BLaER1 (cell line): ENCODE results near the gene KRT80.

ENCODE experiments used
- H3K27ac ChIP-seq: shearing (Covaris generic); formaldehyde crosslinking; 2 replicates; pipeline ENCODE4 v1.8.1; 2022
- H3K27me3 ChIP-seq: shearing (Covaris generic); formaldehyde crosslinking; 2 replicates; pipeline ENCODE4 v1.8.1; 2022
- H3K36me3 ChIP-seq: shearing (Covaris generic); formaldehyde crosslinking; 2 replicates; pipeline ENCODE4 v1.8.1; 2022
- H3K4me1 ChIP-seq: shearing (Covaris generic); formaldehyde crosslinking; 2 replicates; pipeline ENCODE4 v1.8.1; 2022
- H3K4me2 ChIP-seq: shearing (Covaris generic); formaldehyde crosslinking; 2 replicates; pipeline ENCODE4 v1.8.1; 2022
- H3K4me3 ChIP-seq: shearing (Covaris generic); formaldehyde crosslinking; 2 replicates; pipeline ENCODE4 v1.8.1; 2022
- H3K9ac ChIP-seq: shearing (Covaris generic); formaldehyde crosslinking; 2 replicates; pipeline ENCODE4 v1.8.1; 2022
- H3K9me3 ChIP-seq: shearing (Covaris generic); formaldehyde crosslinking; 2 replicates; pipeline ENCODE4 v1.8.1; 2022
- H4K20me1 ChIP-seq: shearing (Covaris generic); formaldehyde crosslinking; 2 replicates; pipeline ENCODE4 v1.8.1; 2022
- Cebpa-rat ChIP-seq: shearing (Covaris generic); IDR thresholded peaks from 2 replicates; pipeline ENCODE4 v1.8.1; 2022

KRT80 gene

DNA sequence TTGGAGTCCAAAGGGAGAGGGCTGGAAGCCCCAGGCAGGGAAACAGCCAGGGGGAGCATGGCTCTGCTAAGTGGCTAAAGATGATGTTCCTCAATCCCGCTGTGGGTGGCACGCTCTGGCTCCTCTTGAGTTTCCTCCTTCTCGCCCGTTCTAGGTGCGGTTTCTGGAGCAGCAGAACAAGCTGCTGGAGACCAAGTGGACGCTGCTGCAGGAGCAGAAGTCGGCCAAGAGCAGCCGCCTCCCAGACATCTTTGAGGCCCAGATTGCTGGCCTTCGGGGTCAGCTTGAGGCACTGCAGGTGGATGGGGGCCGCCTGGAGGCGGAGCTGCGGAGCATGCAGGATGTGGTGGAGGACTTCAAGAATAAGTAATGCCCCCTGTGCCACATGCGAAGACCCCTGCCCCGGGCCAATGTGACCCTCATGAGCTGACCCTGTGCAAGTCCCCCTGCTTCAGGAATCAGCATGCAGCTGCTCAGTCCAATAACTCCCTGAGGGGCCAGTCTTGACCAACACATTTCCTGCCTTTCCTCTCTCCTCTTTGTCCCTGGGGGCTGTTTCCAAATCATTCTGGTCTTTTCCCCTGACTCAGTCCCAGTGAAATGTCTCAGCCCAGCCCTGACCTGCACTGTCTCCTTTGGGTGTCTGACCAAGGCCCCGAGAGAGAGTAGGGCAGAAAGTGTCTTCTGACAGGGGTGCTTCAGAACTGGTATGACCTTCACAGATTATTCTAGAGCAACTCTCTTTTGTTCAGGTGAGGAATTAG is 43.4 kb upstream of the KRT80 start:
- no peak for TF ChIP-seq Cebpa-rat
- peak overlapping the region; percentile 30; the same call in 1 of the 2 replicates for H3K27ac ChIP-seq
- no peaks in the 10 kb centered on the region for H4K20me1 ChIP-seq
- peak overlapping the region; percentile 19; the same call in 1 of the 2 replicates for H3K9ac ChIP-seq
- peaks cover 17% of the 10 kb centered on the region for H3K4me1 ChIP-seq
- H3K27me3 ChIP-seq = peaks cover 14% of the 10 kb centered on the region; the same call in 1 of the 2 replicates
- no peaks in the 10 kb centered on the region for H3K36me3 ChIP-seq
- H3K9me3 ChIP-seq = no peaks in the 10 kb centered on the region
- peak overlapping the region; percentile 64 for H3K4me2 ChIP-seq
- H3K4me3 ChIP-seq = no peak overlapping the region

DNA sequence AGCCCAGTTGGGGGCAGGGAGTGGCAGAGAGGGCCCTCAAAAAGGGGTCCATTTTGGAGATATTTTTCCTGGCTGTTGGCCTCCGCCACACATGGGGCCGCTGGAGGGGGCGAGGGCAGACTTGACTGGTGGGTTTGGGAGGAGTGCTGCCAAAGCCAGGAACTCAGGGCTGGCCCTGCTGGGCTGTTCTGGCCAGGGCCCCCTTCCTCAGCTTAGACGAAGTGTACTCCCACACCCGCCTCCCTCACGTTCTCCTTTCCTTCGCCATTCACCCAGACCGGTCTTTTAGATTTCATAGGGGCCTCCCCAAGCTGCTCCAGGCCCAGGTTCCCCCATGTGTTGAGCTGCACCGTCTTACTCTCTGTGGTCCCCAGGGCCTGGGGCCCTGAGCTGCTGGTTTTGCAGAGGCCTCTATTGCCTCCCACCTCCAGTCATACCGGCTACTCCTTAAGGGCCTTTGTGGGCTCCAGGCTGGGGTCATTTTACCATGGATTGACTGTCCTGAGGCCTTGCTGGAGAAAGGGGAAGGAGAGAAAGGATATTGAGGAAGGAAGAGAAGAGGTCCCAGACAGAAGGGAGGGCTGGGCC is 42.5 kb upstream of the KRT80 start:
- Histone ChIP-seq H4K20me1 (no peaks in the 10 kb centered on the region), H3K9ac (no peak overlapping the region), H3K4me2 (0 out of 2 replicates have a peak overlapping the region, but pooled peaks have one; percentile 14), H3K27me3 (peaks cover 14% of the 10 kb centered on the region; the same call in 1 of the 2 replicates), H3K4me1 (peaks cover 17% of the 10 kb centered on the region), H3K27ac (no peak overlapping the region), H3K36me3 (no peaks in the 10 kb centered on the region), H3K9me3 (no peaks in the 10 kb centered on the region), H3K4me3 (no peak overlapping the region)
- no peak for TF ChIP-seq Cebpa-rat

DNA sequence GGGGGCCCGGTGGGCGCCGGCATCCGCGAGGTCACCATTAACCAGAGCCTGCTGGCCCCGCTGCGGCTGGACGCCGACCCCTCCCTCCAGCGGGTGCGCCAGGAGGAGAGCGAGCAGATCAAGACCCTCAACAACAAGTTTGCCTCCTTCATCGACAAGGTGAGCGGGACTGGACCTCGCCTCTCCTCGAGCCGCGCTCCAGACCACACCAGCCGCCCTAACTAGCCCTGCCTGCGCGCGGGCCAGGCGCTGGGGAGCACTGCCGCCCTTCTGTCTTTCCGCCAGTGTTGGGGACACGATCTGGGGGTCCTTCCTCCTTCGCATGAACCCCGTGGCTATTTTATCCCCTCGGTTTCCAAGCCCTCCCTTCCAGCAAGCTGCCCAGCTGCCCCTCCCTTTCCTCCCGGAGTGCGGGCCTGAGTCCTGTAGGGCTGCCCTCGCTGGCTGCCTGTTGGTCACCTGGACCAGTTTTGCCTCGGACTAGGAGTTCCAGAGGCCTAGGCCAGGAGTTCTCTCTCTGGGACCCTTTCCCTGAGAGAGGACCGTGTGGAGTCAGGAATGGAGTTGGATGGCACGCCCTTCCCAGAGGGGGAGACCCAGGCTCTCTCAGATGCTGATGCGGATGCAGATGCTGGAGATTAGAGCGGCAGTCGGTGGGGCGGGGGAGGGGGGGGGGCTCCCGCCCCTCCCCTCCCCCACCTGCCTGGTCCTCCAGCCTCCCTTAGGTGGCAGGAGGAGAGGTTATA is 41.8 kb upstream of the KRT80 start:
- no peak for TF ChIP-seq Cebpa-rat
- no peak overlapping the region for H3K27ac ChIP-seq
- H3K36me3 ChIP-seq = no peaks in the 10 kb centered on the region
- no peaks in the 10 kb centered on the region for H3K9me3 ChIP-seq
- peaks cover 17% of the 10 kb centered on the region for H3K4me1 ChIP-seq
- peaks cover 14% of the 10 kb centered on the region; the same call in 1 of the 2 replicates for H3K27me3 ChIP-seq
- H3K9ac ChIP-seq = no peak overlapping the region
- no peaks in the 10 kb centered on the region for H4K20me1 ChIP-seq
- H3K4me3 ChIP-seq = no peak overlapping the region
- H3K4me2 ChIP-seq = no peak overlapping the region

DNA sequence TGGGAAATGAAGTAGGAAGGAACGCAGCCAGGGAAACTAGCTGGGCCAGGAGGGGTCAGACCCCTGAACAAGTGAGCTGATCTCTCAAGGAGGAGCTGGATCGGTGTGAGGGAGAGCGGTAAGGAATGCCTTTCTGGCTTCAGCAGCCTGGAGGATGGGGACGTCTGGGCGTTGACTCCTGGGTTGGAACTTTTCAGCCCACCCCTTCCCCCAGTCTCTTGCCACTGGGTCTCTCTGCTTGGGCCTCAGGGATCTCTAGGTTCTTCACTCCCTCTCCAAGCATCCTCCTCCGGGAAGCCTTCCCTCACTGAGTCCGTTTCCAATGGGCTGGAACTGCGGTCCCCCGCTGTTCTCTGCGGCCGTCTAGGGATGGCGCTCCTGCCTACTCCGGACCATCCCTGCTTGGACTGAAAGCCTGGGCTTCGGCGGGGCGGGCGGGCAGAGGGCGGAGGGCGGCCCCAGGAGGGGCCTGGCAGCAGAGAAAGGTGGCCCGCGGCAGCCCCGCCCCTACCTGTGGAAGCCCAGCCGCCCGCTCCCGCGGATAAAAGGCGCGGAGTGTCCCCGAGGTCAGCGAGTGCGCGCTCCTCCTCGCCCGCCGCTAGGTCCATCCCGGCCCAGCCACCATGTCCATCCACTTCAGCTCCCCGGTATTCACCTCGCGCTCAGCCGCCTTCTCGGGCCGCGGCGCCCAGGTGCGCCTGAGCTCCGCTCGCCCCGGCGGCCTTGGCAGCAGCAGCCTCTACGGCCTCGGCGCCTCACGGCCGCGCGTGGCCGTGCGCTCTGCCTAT is 41.1 kb upstream of the KRT80 start, which contains the start of gene KRT7:
TSS of gene KRT7 (plus strand) at position 570 of the 788 bp plus-strand sequence. CDS start at position 624, 54 bp downstream.
- no peaks in the 10 kb centered on the region for H3K36me3 ChIP-seq
- no peak within 1 kb of the TSS for H3K4me2 ChIP-seq
- H3K4me1 ChIP-seq = peaks cover 17% of the 10 kb centered on the region
- no peaks in the 10 kb centered on the region for H4K20me1 ChIP-seq
- no peak for TF ChIP-seq Cebpa-rat
- H3K4me3 ChIP-seq = no peak within 1 kb of the TSS
- H3K27me3 ChIP-seq = peaks cover 14% of the 10 kb centered on the region; the same call in 1 of the 2 replicates
- H3K9ac ChIP-seq = no peak within 1 kb of the TSS
- no peaks in the 10 kb centered on the region for H3K9me3 ChIP-seq
- H3K27ac ChIP-seq = no peak within 1 kb of the TSS

DNA sequence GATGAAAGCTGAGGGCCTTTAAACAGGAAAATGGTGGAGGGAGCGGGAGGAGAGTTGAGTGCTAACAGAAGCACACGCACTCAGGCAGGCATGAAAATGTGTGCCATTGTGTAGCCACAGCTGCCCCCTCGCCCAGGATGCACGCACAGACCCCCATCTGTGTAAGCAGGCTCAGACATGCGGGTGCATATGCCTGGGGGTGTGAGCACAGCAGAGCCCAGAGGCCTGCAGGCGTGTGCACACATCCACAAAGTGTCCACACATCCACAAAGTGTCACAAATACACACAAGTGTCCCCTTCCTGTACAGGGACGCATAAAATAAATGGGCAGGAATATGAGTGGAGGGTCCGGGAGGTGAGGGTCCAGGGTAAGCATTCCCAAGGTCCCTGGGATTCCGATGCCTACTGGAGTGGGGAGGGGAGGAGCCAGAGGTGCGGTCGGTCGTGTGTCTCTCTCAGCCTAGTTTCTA is 40.4 kb upstream of the KRT80 start:
- Histone ChIP-seq H4K20me1 (no peaks in the 10 kb centered on the region), H3K9ac (no peak overlapping the region), H3K27me3 (peaks cover 14% of the 10 kb centered on the region; the same call in 1 of the 2 replicates), H3K4me3 (no peak overlapping the region), H3K27ac (no peak overlapping the region), H3K4me2 (no peak overlapping the region), H3K4me1 (peaks cover 17% of the 10 kb centered on the region), H3K36me3 (no peaks in the 10 kb centered on the region), H3K9me3 (no peaks in the 10 kb centered on the region)
- TF ChIP-seq Cebpa-rat = no peak

DNA sequence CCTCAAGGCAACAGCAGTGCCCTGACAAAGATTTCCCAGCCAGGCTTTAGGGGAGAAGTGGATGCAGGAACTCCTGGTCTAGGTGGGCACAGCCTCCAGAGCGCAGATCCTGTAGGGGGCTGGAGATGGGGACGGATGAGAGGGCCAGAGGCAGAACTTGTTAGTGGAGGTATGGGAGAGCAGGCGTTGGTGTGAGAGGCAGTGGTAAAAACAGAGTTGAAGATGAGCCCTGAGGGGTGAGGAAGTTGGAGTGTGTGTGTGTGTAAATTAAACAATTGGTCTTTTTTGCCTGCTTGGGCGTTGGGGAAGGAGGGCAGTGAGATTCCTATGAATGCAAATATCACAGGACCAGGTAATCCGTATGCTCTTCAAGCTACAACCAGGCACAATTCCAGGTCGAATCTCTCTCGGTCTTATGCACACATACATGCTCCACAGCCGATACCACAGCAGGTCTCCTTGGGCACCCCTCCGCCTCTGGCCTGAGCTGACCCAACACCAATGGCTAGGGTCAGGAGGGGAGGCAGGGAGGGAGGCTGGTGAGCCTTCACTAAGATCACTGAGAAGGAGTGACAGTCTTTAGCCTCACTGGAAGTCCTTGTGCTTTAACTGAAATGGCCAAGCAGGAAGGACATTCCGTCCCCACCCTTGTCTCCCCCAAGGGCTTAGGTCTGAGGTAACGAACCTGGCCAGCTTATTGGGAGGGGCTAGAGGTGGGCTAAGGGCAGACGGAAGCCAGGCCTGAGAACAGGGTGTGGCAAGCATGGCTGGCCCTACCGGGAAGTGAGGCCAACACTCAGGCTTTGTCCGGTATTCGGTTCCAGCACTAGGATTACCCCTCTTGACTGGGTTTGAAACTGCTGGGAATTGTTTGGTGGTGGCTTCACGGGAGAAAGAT is 39.7 kb upstream of the KRT80 start:
- no peak overlapping the region for H3K4me2 ChIP-seq

DNA sequence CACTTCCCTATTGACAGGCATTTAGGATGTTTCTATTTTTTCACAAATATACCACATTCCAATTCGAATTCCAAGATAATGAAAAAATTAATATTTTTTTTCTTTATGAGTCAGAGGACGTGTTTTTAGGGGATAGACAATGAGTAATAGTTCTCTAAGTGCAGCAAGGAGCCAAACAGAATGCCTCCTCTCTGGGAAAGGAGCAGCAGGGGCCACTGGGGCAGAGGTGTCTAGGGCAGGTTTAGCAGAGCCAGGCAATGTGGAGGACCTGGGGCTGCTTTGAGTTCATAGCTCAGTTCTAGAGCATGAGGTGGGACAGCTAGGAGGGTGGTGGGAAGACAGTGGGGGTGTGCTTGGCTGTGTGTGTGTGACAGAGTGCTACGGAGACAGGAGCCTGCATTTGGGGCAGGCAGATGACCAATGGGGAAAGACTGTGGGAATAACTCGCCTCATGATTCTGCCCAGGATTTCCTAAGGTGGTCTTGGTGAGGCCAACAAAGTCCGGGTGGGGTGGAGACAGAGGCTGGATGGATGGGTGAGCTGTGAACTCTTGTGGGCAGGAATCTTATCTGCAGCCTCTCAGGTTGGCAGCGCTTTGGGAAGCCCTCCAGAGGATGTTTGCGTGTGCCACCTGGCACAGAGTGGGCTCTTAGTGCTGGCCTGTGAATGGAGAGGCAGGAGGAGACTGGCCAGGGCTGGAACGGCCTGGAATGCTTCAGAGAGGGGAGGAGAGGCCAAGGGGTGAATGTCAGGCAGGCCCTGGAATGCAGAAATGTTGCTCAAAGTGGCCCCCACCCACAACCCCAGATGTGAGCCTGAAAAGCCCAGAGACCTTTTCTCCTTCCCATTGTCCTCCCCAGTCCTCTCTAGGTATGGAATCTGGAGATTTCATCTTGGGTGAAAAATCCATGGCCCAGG is 38.8 kb upstream of the KRT80 start:
- Histone ChIP-seq H4K20me1 (no peaks in the 10 kb centered on the region), H3K4me2 (no peak overlapping the region), H3K4me3 (no peak overlapping the region), H3K9me3 (no peaks in the 10 kb centered on the region), H3K4me1 (peaks cover 13% of the 10 kb centered on the region), H3K27me3 (peaks cover 14% of the 10 kb centered on the region; the same call in 1 of the 2 replicates), H3K36me3 (no peaks in the 10 kb centered on the region), H3K27ac (no peak overlapping the region), H3K9ac (no peak overlapping the region)
- TF ChIP-seq Cebpa-rat = no peak

More for the DNA sequence above, 39.7 kb upstream of the KRT80 start:
- no peak overlapping the region for H3K27ac ChIP-seq
- H3K4me1 ChIP-seq = peaks cover 17% of the 10 kb centered on the region
- no peaks in the 10 kb centered on the region for H3K36me3 ChIP-seq
- H3K9me3 ChIP-seq = no peaks in the 10 kb centered on the region
- no peak overlapping the region for H3K9ac ChIP-seq
- TF ChIP-seq Cebpa-rat = no peak
- H3K4me3 ChIP-seq = no peak overlapping the region
- peaks cover 14% of the 10 kb centered on the region; the same call in 1 of the 2 replicates for H3K27me3 ChIP-seq
- H4K20me1 ChIP-seq = no peaks in the 10 kb centered on the region
